ENCODE results near the gene RNGTT. TPM values are rescaled to one million over a fixed set of nuclear protein-coding genes. Genes with fewer than 3 reads are reported as not detected.
"Not testable (repeated sequence)": the region's sequence is repeated elsewhere in the genome, so short reads cannot be mapped to it uniquely, and the experiment has no call there.

Gene RNGTT
- total RNA-seq, 1 donor = 38.0 TPM

DNA sequence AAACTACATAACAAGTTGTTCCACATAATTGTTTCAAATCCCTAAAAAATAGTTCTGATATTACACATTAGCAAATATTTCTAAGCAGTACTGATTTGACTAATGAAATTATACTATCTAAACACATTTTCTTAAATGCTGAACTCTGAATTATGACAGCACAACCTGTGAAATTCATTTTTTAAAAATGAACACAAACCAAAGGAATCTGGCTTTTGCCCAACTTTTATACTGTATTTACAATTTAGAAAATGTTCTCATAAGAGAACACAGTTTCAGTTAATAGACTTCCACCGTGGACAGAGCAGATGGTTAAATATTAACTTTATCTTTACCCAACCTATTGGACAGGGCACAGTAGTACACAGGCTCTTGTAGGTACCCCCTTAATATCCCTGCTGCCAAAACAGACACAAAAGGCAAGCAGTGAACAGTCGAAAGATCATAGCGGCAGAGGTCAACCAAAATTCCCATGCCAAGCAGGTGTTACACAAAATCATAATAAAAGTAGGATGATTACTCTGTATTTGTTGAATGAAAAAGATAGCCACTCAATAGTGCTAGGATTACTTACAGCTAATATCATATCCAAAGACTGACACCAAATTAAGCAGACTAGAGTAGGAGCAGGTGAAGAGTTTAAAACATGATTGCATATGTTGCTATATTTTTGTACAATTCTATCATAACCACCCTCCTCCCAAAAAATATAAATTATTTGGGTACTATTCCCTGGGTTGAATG is 122.5 kb downstream of the RNGTT start:
- DNase-seq (ENCODE audit: low read depth) = peak; percentile 21
- TF ChIP-seq, protein P1, sequence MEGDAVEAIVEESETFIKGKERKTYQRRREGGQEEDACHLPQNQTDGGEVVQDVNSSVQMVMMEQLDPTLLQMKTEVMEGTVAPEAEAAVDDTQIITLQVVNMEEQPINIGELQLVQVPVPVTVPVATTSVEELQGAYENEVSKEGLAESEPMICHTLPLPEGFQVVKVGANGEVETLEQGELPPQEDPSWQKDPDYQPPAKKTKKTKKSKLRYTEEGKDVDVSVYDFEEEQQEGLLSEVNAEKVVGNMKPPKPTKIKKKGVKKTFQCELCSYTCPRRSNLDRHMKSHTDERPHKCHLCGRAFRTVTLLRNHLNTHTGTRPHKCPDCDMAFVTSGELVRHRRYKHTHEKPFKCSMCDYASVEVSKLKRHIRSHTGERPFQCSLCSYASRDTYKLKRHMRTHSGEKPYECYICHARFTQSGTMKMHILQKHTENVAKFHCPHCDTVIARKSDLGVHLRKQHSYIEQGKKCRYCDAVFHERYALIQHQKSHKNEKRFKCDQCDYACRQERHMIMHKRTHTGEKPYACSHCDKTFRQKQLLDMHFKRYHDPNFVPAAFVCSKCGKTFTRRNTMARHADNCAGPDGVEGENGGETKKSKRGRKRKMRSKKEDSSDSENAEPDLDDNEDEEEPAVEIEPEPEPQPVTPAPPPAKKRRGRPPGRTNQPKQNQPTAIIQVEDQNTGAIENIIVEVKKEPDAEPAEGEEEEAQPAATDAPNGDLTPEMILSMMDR (IDR thresholded peaks at IDR 0.05; ENCODE audit: insufficient read depth, low read depth, low read length) = no peak
- H3K4me3 ChIP-seq (ENCODE audit: low read depth, low read length) = no peak overlapping the region

GRCh38 chr6:88840289-88840688 is 123.1 kb downstream of the RNGTT start:
- no peak overlapping the region for H3K4me3 ChIP-seq (ENCODE audit: low read depth, low read length)
- no peak for DNase-seq (ENCODE audit: low read depth)
- TF ChIP-seq, protein P1 (IDR thresholded peaks at IDR 0.05; ENCODE audit: insufficient read depth, low read depth, low read length) = no peak

GRCh38 chr6:88839280-88839679 is 124.1 kb downstream of the RNGTT start:
- DNase-seq (ENCODE audit: low read depth) = no peak
- TF ChIP-seq, protein P1 (IDR thresholded peaks at IDR 0.05; ENCODE audit: insufficient read depth, low read depth, low read length) = no peak
- H3K4me3 ChIP-seq (ENCODE audit: low read depth, low read length) = no peak overlapping the region

DNA sequence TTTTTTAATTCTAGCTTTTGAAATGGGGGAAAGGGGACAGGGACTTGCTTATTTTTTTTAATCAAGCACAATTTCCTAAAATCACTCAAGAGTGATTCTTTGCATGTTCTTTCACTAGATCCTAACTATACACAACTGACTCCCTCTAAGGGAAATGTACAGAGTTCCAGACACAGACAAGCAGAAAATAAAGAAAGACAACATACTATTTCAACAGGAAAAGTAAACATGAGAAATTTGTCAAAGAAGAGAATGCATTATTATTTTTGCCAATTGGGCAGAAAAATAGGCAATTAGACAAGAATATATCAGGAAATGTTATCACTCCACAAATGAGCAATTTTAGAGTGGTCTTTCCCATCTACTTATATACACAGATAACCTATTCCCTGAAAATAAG is 128.2 kb downstream of the RNGTT start:
- no peak for DNase-seq (ENCODE audit: low read depth)
- H3K4me3 ChIP-seq (ENCODE audit: low read depth, low read length) = no peak overlapping the region
- TF ChIP-seq, protein P1 (IDR thresholded peaks at IDR 0.05; ENCODE audit: insufficient read depth, low read depth, low read length) = no peak

- not testable (repeated sequence) for DNase-seq (ENCODE audit: low read depth); H3K4me3 ChIP-seq (ENCODE audit: low read depth, low read length)
Observed at GRCh38 chr6:88833071-88833470, 130.3 kb downstream of the RNGTT start.

DNA sequence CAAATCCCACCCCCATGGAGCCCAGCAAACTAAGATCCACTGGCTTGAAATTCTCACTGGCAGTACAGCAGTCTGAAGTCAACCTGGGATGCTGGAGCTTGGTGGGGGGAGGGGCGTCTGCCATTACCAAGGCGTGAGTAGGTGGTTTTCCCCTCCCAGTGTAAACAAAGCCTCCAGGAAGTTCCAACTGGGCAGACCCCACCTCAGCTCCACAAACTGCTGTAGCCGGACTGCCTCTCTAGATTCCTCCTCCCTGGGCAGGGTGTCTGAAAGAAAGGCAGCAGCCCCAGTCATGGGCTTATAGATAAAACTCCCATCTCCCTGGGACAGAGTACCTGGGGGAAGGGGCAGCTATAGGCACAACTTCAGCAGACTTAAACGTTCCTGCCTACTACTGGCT is 135.8 kb downstream of the RNGTT start:
- H3K4me3 ChIP-seq (ENCODE audit: low read depth, low read length); DNase-seq (ENCODE audit: low read depth): not testable (repeated sequence)

DNA sequence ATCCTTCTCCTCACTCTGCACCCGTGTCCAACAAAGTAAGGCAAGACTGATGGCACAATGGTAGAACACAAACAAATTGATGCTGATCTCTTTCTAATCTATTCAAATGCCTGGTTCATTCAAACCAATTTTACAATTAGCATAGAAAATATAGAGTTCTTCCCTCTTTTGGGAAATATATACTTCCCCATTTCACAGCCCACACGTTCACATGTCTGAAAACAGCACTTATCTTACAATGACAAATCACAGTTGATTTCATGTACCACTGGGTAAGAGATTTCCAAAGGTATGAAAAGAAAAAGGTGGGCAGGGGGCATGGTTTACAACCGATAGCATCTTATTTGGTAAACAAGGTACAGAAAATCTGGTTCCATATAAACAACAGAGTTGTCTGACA is 137.6 kb downstream of the RNGTT start:
- no peak overlapping the region for H3K4me3 ChIP-seq (ENCODE audit: low read depth, low read length)
- TF ChIP-seq, protein P1 (IDR thresholded peaks at IDR 0.05; ENCODE audit: insufficient read depth, low read depth, low read length) = no peak
- no peak for DNase-seq (ENCODE audit: low read depth)

DNA sequence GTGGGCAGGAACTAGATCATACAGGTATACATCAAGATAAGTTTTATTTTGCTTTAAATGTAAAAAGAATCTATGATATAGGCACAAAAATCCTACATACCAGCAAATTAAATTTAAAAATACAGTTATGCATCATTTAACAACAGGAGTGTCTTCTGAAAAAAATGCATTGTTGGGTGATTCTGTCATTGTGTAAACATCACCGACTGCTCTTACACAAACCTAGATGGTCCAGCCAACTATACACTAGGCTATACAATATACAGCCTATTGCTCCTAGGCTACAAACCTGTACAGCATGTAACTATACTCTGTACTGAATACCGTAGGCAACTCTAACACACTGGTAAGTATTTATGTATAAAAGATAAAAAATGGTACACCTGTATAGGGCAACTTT is 139.4 kb downstream of the RNGTT start:
- no peak overlapping the region for H3K4me3 ChIP-seq (ENCODE audit: low read depth, low read length)
- DNase-seq (ENCODE audit: low read depth) = peak; percentile 30
- TF ChIP-seq, protein P1 (IDR thresholded peaks at IDR 0.05; ENCODE audit: insufficient read depth, low read depth, low read length) = no peak
